ENCODE measurements around the gene BOLA3. TPM values are rescaled to one million over a fixed set of nuclear protein-coding genes. Genes with fewer than 3 reads are reported as not detected.

BOLA3 gene
- total and polyA plus RNA-seq, 12 donors: 63.9 to 166 (median 85.5) TPM

DNA sequence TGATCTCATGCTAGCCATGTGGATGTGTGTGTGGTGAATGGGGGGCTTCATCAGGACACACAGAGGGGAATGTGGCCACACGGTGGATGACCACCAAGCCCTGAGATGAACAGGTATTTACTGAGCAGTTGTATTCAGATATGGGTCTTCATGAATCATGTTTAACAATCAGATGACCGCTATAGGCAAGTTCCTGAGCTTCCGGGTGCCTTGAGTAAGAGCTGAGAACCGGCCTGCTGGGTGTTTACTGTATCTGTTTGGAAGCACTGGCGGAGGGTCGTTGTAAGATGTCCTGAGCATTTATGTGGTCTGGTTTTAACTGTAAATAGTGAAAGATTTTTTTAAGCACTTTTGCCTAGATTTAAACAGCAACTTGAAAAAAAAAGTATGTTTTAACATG lies 43.9 kb downstream of the BOLA3 start:
- intact Hi-C loops (cut with DNase I): loop anchor here in 1 of 10 donors (10.0 kb wide), 1 partner anchor 279 kb away; the partner anchor contains the start of gene STAMBP

DNA sequence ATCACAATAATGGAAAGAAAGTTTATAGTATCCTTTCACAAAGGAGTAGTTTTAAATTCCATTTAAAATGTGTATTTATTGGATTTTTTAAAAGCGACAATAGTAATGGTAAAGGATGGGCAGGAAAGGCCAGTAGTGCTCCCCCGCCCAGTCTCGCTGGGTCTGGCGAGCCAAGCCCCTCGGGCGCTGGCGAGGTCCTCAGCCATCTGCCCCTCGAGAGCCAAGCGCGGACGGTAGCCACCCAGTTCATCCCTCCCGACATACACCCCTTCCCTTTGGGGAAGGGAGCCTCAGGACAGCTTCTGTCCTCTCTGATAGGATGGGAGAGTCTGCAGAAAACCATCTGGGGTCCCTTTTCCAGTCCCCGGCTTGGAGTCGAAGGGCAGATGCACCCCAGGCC lies 45.2 kb downstream of the BOLA3 start:
- no peak overlapping the region for H3K4me3 ChIP-seq
- WGBS, 2 donors: 96% methylated on average over 14 of the region's 14 CpGs
- no peak for DNase-seq
- no peaks in the 10 kb centered on the region for H3K27me3 ChIP-seq
- no peak overlapping the region for H3K27ac ChIP-seq
- H3K9me3 ChIP-seq: no peaks in the 10 kb centered on the region
- H3K4me1 ChIP-seq: peaks cover 0 to 7% (median 0%) of the 10 kb centered on the region in 9 donors
- ATAC-seq: no peak
- TF ChIP-seq, protein P1, sequence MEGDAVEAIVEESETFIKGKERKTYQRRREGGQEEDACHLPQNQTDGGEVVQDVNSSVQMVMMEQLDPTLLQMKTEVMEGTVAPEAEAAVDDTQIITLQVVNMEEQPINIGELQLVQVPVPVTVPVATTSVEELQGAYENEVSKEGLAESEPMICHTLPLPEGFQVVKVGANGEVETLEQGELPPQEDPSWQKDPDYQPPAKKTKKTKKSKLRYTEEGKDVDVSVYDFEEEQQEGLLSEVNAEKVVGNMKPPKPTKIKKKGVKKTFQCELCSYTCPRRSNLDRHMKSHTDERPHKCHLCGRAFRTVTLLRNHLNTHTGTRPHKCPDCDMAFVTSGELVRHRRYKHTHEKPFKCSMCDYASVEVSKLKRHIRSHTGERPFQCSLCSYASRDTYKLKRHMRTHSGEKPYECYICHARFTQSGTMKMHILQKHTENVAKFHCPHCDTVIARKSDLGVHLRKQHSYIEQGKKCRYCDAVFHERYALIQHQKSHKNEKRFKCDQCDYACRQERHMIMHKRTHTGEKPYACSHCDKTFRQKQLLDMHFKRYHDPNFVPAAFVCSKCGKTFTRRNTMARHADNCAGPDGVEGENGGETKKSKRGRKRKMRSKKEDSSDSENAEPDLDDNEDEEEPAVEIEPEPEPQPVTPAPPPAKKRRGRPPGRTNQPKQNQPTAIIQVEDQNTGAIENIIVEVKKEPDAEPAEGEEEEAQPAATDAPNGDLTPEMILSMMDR (IDR thresholded peaks at IDR 0.05): no peak
- intact Hi-C loops (cut with DNase I): loop anchor here in 1 of 10 donors (10.0 kb wide), 1 partner anchor 278 kb away; the partner anchor contains the start of gene STAMBP
- H3K36me3 ChIP-seq: peaks cover 0 to 81% (median 13%) of the 10 kb centered on the region in 9 donors

More for the DNA sequence above, 43.9 kb downstream of the BOLA3 start:
- Histone ChIP-seq H3K4me3 (no peak overlapping the region), H3K4me1 (peaks cover 0 to 7% (median 0%) of the 10 kb centered on the region in 9 donors), H3K9me3 (no peaks in the 10 kb centered on the region), H3K27me3 (no peaks in the 10 kb centered on the region), H3K27ac (no peak overlapping the region), H3K36me3 (peaks cover 0 to 68% (median 13%) of the 10 kb centered on the region in 9 donors)
- TF ChIP-seq, protein P1 (IDR thresholded peaks at IDR 0.05): no peak
- ATAC-seq (no peak), DNase-seq (no peak)
- 89 to 92% methylated on average over 6 of the region's 6 CpGs for WGBS, 2 donors

DNA sequence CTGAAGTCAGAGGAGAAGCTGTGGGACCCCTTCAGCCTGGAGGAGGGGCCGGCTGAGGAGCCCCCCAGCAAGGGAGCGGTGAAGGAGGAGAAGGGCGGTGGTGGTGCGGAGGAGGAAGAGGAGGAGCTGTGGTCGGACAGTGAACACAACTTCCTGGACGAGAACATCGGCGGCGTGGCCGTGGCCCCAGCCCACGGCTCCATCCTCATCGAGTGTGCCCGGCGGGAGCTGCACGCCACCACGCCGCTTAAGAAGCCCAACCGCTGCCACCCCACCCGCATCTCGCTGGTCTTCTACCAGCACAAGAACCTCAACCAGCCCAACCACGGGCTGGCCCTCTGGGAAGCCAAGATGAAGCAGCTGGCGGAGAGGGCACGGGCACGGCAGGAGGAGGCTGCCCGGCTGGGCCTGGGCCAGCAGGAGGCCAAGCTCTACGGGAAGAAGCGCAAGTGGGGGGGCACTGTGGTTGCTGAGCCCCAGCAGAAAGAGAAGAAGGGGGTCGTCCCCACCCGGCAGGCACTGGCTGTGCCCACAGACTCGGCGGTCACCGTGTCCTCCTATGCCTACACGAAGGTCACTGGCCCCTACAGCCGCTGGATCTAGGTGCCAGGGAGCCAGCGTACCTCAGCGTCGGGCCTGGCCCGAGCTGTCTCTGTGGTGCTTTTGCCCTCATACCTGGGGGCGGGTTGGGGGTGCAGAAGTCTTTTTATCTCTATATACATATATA lies 46.0 kb downstream of the BOLA3 start:
- TF ChIP-seq, protein P1 (IDR thresholded peaks at IDR 0.05): no peak
- Histone ChIP-seq H3K4me1 (peaks cover 0 to 7% (median 0%) of the 10 kb centered on the region in 9 donors), H3K27me3 (no peaks in the 10 kb centered on the region), H3K9me3 (no peaks in the 10 kb centered on the region), H3K4me3 (no peak overlapping the region), H3K36me3 (peaks cover 0 to 84% (median 13%) of the 10 kb centered on the region in 9 donors), H3K27ac (no peak overlapping the region)
- DNase-seq (no peak), ATAC-seq (no peak)
- 93 to 94% methylated on average over 39 of the region's 39 CpGs for WGBS, 2 donors
- intact Hi-C loops (cut with DNase I): loop anchor here in 1 of 10 donors (10.0 kb wide), 1 partner anchor 277 kb away; the partner anchor contains the start of gene STAMBP

DNA sequence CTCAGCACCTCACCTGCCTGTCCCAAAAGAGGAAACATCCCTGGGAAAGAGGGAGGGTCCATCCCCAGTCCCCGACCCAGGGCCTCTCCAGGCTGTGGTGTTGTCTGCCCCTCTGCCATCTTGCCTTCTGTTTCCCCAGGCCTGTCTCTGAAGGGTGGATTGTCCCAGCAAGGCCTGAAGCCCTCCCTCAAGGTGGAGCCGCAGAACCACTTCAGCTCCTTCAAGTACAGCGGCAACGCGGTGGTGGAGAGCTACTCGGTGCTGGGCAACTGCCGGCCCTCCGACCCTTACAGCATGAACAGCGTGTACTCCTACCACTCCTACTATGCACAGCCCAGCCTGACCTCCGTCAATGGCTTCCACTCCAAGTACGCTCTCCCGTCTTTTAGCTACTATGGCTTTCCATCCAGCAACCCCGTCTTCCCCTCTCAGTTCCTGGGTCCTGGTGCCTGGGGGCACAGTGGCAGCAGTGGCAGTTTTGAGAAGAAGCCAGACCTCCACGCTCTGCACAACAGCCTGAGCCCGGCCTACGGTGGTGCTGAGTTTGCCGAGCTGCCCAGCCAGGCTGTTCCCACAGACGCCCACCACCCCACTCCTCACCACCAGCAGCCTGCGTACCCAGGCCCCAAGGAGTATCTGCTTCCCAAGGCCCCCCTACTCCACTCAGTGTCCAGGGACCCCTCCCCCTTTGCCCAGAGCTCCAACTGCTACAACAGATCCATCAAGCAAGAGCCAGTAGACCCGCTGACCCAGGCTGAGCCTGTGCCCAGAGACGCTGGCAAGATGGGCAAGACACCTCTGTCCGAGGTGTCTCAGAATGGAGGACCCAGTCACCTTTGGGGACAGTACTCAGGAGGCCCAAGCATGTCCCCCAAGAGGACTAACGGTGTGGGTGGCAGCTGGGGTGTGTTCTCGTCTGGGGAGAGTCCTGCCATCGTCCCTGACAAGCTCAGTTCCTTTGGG lies 47.2 kb downstream of the BOLA3 start:
- H3K36me3 ChIP-seq: peaks cover 0 to 96% (median 13%) of the 10 kb centered on the region in 9 donors
- TF ChIP-seq, protein P1 (IDR thresholded peaks at IDR 0.05): no peak

More for the DNA sequence above, 47.2 kb downstream of the BOLA3 start:
- 96 to 97% methylated on average over 25 of the region's 25 CpGs for WGBS, 2 donors
- Histone ChIP-seq H3K27me3 (no peaks in the 10 kb centered on the region), H3K9me3 (no peaks in the 10 kb centered on the region), H3K4me3 (no peak overlapping the region), H3K4me1 (peaks cover 0 to 7% (median 0%) of the 10 kb centered on the region in 9 donors), H3K27ac (no peak overlapping the region)
- DNase-seq (no peak), ATAC-seq (peak in 3 of 8 donors; percentile 11 to 46 (median 28))
- intact Hi-C loops (cut with DNase I): loop anchor here in 1 of 10 donors (10.0 kb wide), 1 partner anchor 276 kb away; the partner anchor contains the start of gene STAMBP

Data from heart right ventricle (tissue), 16 donors.